ENCODE data around the gene TBCCD1. TPM values are rescaled to one million over a fixed set of nuclear protein-coding genes. Genes with fewer than 3 reads are reported as not detected.

Gene TBCCD1
- total and polyA plus RNA-seq, 4 donors, result 5.1 to 13.3 (median 8.4) TPM

DNA sequence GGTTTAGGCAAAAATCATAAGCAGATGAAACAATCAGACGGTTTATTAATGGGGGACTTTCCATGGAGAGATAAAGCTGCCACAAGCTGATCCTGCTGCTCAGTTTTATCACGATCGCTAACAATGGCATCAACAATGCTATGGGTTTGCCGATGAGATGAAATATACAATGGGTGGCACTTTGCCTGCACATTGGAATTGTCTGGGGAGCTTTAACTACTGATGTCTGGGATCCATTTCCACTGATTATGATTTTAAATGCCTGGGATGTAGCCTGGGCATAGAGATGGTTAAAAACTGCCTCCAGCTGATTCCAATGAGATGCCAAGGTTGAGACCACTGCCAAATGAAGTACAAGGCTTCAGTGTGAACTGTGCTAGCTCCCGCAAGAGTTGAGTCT, 53.8 kb downstream of the TBCCD1 start:
- intact Hi-C loops (cut with DNase I), result no loop called here
- DNase-seq (no peak), ATAC-seq (ENCODE audit: low FRiP score) (no peak)
- Histone ChIP-seq H3K27me3 (ENCODE audit: control insufficient read depth in 1 of 2, insufficient read depth in 2 of 2, low read length in 1 of 2) (no peaks in the 10 kb centered on the region), H3K36me3 (ENCODE audit: control insufficient read depth in 1 of 2, insufficient read depth in 2 of 2, low read length in 1 of 2) (no peaks in the 10 kb centered on the region), H3K4me3 (ENCODE audit: low read length in 2 of 2) (no peak overlapping the region), H3K4me1 (ENCODE audit: control insufficient read depth in 1 of 2, insufficient read depth in 2 of 2, low read length in 2 of 2) (no peaks in the 10 kb centered on the region), H3K27ac (ENCODE audit: low read depth in 1 of 2, low read length in 2 of 2) (no peak overlapping the region), H3K9me3 (ENCODE audit: control insufficient read depth, low read length) (peaks cover 3% of the 10 kb centered on the region)
- 70% methylated on average over 5 of the region's 5 CpGs for WGBS, 2 donors

DNA sequence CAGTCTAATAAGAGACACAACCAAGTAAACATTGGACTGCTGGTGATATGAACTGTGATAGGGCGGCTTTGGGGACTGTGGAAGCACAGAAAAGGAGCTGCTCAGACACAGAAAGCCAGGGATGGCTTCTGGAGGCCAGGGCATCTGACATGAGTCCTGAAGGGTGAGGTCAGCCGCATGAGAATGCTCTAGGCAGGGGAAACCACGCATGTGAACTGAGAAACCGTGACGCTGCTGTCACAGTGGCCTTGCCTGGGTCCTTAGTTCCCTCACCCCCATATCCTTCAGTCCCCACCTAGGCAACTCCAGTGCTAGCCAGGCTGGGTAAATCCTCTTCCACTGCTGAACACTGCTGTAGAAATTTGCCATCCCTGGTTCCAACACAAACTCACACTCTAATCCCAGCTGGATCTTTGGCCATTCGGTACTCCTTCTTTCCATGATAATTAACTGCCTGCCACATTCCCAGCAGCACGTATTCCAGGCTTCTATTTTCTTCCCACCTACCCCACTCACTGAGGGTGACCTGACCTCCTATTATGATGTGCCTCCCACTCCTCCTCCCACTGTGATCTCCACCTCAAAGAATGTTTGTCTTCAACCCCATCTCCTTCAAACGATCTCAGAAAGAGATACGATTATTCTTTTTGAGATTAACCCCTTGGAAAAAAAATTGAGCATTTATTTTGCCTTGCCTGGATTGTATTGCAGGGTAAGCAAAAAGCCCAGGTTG, 54.4 kb downstream of the TBCCD1 start:
- H3K36me3 ChIP-seq (ENCODE audit: control insufficient read depth in 1 of 2, insufficient read depth in 2 of 2, low read length in 1 of 2), result no peaks in the 10 kb centered on the region
- H3K4me3 ChIP-seq (ENCODE audit: low read length in 2 of 2), result no peak overlapping the region
- peaks cover 3% of the 10 kb centered on the region for H3K9me3 ChIP-seq (ENCODE audit: control insufficient read depth, low read length)
- H3K27me3 ChIP-seq (ENCODE audit: control insufficient read depth in 1 of 2, insufficient read depth in 2 of 2, low read length in 1 of 2), result no peaks in the 10 kb centered on the region
- H3K27ac ChIP-seq (ENCODE audit: low read depth in 1 of 2, low read length in 2 of 2), result no peak overlapping the region
- DNase-seq (no peak), ATAC-seq (ENCODE audit: low FRiP score) (no peak)
- WGBS, 2 donors, result 53 to 56% methylated on average over 9 of the region's 9 CpGs
- intact Hi-C loops (cut with DNase I), result no loop called here
- H3K4me1 ChIP-seq (ENCODE audit: control insufficient read depth in 1 of 2, insufficient read depth in 2 of 2, low read length in 2 of 2), result no peaks in the 10 kb centered on the region

DNA sequence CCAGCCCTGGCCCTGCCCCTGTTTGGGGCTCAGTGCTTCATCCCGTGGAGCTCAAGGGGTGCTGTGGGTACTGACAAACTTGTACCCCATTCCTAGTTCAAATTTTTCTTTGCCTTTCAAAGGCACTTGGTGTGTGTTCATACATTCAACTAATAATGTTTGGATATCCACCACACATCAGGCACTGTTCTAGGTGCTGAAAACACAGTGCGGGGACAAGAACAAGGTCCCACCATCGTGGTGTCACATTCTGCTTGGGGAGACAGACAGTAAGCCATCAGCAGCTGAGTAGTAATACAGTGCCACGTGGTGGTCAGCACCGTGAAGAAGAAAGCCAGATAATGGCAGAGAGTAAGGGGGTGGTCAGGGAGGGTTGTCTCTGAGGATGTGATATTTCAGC, 55.4 kb downstream of the TBCCD1 start:
- no peak for ATAC-seq (ENCODE audit: low FRiP score)
- Histone ChIP-seq H3K4me1 (ENCODE audit: control insufficient read depth in 1 of 2, insufficient read depth in 2 of 2, low read length in 2 of 2) (no peaks in the 10 kb centered on the region), H3K9me3 (ENCODE audit: control insufficient read depth, low read length) (peaks cover under 1% of the 10 kb centered on the region), H3K36me3 (ENCODE audit: control insufficient read depth in 1 of 2, insufficient read depth in 2 of 2, low read length in 1 of 2) (no peaks in the 10 kb centered on the region), H3K27ac (ENCODE audit: low read depth in 1 of 2, low read length in 2 of 2) (no peak overlapping the region), H3K27me3 (ENCODE audit: control insufficient read depth in 1 of 2, insufficient read depth in 2 of 2, low read length in 1 of 2) (no peaks in the 10 kb centered on the region), H3K4me3 (ENCODE audit: low read length in 2 of 2) (no peak overlapping the region)
- DNase-seq, result no peak
- WGBS, 2 donors, result 71 to 72% methylated on average over 5 of the region's 5 CpGs
- intact Hi-C loops (cut with DNase I), result no loop called here

DNA sequence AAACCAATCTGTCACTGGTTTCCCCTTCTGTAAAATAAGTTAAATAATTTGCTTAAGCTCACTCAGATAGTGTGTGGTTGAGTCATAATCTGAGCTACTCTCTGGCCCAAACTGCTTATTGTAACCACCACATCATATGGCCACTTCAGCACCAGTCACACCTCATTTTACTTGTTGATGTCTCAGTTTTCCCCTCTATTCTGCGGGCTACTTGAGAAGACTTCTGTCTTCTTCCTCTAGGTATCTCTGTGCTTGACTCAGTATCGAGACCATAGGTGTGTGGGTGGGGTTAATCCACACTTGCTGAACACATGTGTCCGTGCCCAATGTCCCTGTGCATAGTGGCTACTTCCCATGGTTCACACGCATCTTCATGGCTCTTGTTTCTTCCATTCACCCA, 55.9 kb downstream of the TBCCD1 start:
- WGBS, 2 donors, result 93% methylated on average over 4 of the region's 4 CpGs
- Histone ChIP-seq H3K9me3 (ENCODE audit: control insufficient read depth, low read length) (no peaks in the 10 kb centered on the region), H3K27me3 (ENCODE audit: control insufficient read depth in 1 of 2, insufficient read depth in 2 of 2, low read length in 1 of 2) (no peaks in the 10 kb centered on the region), H3K36me3 (ENCODE audit: control insufficient read depth in 1 of 2, insufficient read depth in 2 of 2, low read length in 1 of 2) (no peaks in the 10 kb centered on the region), H3K4me3 (ENCODE audit: low read length in 2 of 2) (no peak overlapping the region), H3K27ac (ENCODE audit: low read depth in 1 of 2, low read length in 2 of 2) (no peak overlapping the region), H3K4me1 (ENCODE audit: control insufficient read depth in 1 of 2, insufficient read depth in 2 of 2, low read length in 2 of 2) (no peaks in the 10 kb centered on the region)
- ATAC-seq (ENCODE audit: low FRiP score), result no peak
- no peak for DNase-seq
- intact Hi-C loops (cut with DNase I), result no loop called here

DNA sequence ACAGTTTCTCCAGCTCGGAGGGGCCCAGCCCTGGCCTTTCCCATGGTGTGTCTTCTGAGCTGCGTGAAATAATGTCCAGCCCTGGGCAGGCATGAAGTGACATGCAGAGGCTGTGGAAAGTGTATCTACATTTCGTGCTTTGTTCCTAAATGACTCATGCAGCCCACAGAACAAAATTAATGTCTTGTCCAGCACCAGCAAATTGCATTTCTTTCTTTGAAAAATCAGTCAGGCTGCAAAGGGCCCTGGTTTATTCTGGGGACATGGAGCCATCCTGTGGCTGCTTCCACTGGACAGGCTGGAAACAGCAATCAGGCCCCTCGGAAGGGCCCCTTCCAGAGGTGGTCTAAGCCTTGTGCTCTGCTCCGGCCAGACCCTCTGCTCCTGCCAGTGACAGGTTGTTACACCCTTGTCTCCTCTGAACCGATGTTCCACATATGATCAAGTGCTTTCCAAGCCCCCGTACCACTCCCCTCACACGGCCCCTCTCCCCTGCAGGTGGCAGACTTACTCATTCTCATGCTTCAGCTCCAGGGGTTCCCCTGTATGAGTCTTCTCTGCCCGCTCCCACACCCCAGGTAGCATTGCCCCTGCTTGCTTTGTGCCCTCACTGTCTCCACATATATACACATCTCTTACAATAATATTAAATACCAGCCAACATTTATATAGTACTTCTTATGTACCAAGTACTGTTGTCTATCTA, 56.6 kb downstream of the TBCCD1 start:
- ATAC-seq (ENCODE audit: low FRiP score) (peak; percentile 12), DNase-seq (no peak)
- intact Hi-C loops (cut with DNase I), result no loop called here
- H3K36me3 ChIP-seq (ENCODE audit: control insufficient read depth in 1 of 2, insufficient read depth in 2 of 2, low read length in 1 of 2), result no peaks in the 10 kb centered on the region
- no peak overlapping the region for H3K4me3 ChIP-seq (ENCODE audit: low read length in 2 of 2)
- 76 to 77% methylated on average over 9 of the region's 9 CpGs for WGBS, 2 donors
- H3K27me3 ChIP-seq (ENCODE audit: control insufficient read depth in 1 of 2, insufficient read depth in 2 of 2, low read length in 1 of 2), result no peaks in the 10 kb centered on the region
- no peaks in the 10 kb centered on the region for H3K4me1 ChIP-seq (ENCODE audit: control insufficient read depth in 1 of 2, insufficient read depth in 2 of 2, low read length in 2 of 2)
- no peaks in the 10 kb centered on the region for H3K9me3 ChIP-seq (ENCODE audit: control insufficient read depth, low read length)
- H3K27ac ChIP-seq (ENCODE audit: low read depth in 1 of 2, low read length in 2 of 2), result no peak overlapping the region

DNA sequence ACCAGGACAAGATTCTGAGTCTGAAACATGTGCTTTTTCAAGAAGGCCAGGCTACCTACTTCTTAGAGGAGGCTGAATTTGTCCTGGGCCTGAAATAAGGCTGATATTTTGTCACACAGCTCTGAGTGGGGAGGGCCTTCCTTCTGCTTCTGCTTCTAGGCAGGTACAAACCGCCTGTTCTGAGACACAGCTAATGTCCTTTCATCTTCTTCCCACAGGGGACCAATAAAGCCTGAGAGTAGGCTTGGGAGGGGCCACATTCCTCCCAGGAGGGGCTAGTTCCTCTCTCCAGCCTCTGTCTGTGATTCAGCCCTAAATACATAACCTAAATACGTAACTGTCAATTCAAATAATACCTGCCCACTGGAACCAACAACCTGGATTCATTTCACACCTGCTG, 57.7 kb downstream of the TBCCD1 start:
- no peaks in the 10 kb centered on the region for H3K36me3 ChIP-seq (ENCODE audit: control insufficient read depth in 1 of 2, insufficient read depth in 2 of 2, low read length in 1 of 2)
- H3K9me3 ChIP-seq (ENCODE audit: control insufficient read depth, low read length), result no peaks in the 10 kb centered on the region
- WGBS, 2 donors, result 88 to 95% methylated on average over 2 of the region's 2 CpGs
- H3K4me1 ChIP-seq (ENCODE audit: control insufficient read depth in 1 of 2, insufficient read depth in 2 of 2, low read length in 2 of 2), result no peaks in the 10 kb centered on the region
- no peak overlapping the region for H3K4me3 ChIP-seq (ENCODE audit: low read length in 2 of 2)
- no peak for ATAC-seq (ENCODE audit: low FRiP score)
- H3K27ac ChIP-seq (ENCODE audit: low read depth in 1 of 2, low read length in 2 of 2), result no peak overlapping the region
- DNase-seq, result no peak
- intact Hi-C loops (cut with DNase I), result no loop called here
- no peaks in the 10 kb centered on the region for H3K27me3 ChIP-seq (ENCODE audit: control insufficient read depth in 1 of 2, insufficient read depth in 2 of 2, low read length in 1 of 2)

DNA sequence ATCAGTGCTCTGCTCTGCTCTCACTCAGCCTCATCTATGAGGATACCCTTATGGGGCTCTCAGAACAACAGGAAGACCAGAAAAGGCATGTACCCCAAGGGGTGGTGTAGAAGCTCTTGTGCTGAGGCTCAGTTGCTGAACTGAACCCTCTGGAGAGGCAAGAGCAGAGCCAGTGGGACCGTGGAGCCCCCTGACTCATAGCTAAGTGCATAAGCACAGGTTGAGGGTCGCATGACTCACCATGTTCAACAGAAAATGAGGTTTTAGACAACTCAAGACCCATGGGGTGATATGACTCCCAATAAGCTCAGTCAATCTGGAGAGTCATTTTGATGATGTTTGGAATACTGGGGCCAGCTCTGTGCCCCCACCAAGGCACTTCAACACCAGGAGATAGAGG, 60.3 kb downstream of the TBCCD1 start:
- DNase-seq (no peak), ATAC-seq (ENCODE audit: low FRiP score) (no peak)
- Histone ChIP-seq H3K9me3 (ENCODE audit: control insufficient read depth, low read length) (no peaks in the 10 kb centered on the region), H3K36me3 (ENCODE audit: control insufficient read depth in 1 of 2, insufficient read depth in 2 of 2, low read length in 1 of 2) (no peaks in the 10 kb centered on the region), H3K4me3 (ENCODE audit: low read length in 2 of 2) (no peak overlapping the region), H3K27ac (ENCODE audit: low read depth in 1 of 2, low read length in 2 of 2) (no peak overlapping the region), H3K4me1 (ENCODE audit: control insufficient read depth in 1 of 2, insufficient read depth in 2 of 2, low read length in 2 of 2) (peaks cover 0 to 4% of the 10 kb centered on the region in 2 donors), H3K27me3 (ENCODE audit: control insufficient read depth in 1 of 2, insufficient read depth in 2 of 2, low read length in 1 of 2) (no peaks in the 10 kb centered on the region)
- intact Hi-C loops (cut with DNase I), result no loop called here
- WGBS, 2 donors, result 86 to 88% methylated on average over 2 of the region's 2 CpGs

DNA sequence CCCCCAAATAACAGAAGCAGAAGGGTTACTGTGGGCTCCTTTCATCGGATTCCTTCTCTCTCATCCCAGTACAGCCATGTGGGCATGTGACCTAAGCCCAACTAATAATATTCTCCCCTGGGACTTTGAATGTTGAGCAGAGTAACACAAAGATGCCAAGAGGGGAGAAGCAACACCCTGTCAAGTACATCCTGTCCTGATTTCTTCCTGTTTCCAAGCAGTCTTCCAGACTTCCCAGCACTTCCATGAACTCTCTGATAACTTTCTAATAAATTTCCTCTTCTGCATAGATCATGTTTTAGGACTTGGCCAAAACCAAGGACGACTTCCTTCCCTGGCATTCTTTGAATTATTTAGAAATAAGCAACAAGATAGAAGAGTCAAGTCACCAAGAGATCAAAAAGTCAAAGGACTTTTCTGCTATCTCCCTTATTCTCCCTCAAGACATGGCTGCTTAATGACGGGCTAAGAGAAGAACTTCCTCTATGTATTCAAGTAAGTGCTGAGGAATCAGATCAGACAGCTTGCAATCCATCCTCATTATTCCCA, 60.9 kb downstream of the TBCCD1 start:
- 58 to 70% methylated on average over 3 of the region's 3 CpGs for WGBS, 2 donors
- Histone ChIP-seq H3K36me3 (ENCODE audit: control insufficient read depth in 1 of 2, insufficient read depth in 2 of 2, low read length in 1 of 2) (no peaks in the 10 kb centered on the region), H3K27ac (ENCODE audit: low read depth in 1 of 2, low read length in 2 of 2) (no peak overlapping the region), H3K27me3 (ENCODE audit: control insufficient read depth in 1 of 2, insufficient read depth in 2 of 2, low read length in 1 of 2) (no peaks in the 10 kb centered on the region), H3K4me3 (ENCODE audit: low read length in 2 of 2) (no peak overlapping the region), H3K4me1 (ENCODE audit: control insufficient read depth in 1 of 2, insufficient read depth in 2 of 2, low read length in 2 of 2) (peaks cover 0 to 4% of the 10 kb centered on the region in 2 donors), H3K9me3 (ENCODE audit: control insufficient read depth, low read length) (no peaks in the 10 kb centered on the region)
- DNase-seq, result no peak
- intact Hi-C loops (cut with DNase I), result no loop called here
- no peak for ATAC-seq (ENCODE audit: low FRiP score)

Measured in aorta (tissue), 5 donors.